HCT116 (cell line): ENCODE results near the gene ZAP70. TPM values are rescaled to one million over a fixed set of nuclear protein-coding genes. Genes with fewer than 3 reads are reported as not detected.

Experiments
- ATAC-seq: fragments of 200-7000 bp; cut with Tn5 transposase; 2 replicates; pipeline ENCODE4 v1.9.1; 2020; ENCODE audit warnings: mild to moderate bottlenecking, moderate library complexity
- BruUV-seq: library from RNA; stranded (reverse); fragments of 400-500 nt; replicated peaks from 2 replicates; lab custom pipeline; 2021; lab: Mats Ljungman, UMichigan
- CTCF ChIA-PET: fragments of 300-600 bp; sonication (Branson Sonifier 250); formaldehyde crosslinking; loops from one replicate; lab custom pipeline; 2021; ENCODE audit warnings: antibody characterized with exemption; lab: Charles Lee
- POLR2A ChIA-PET: fragments of 300-600, 350-600 bp; sonication (Branson Sonifier 250); formaldehyde crosslinking; loops from one replicate; lab custom pipeline; 2021; ENCODE audit warnings: antibody characterized with exemption; lab: Charles Lee
- RAD21 ChIA-PET, 2 experiments: fragments of 300-600 bp; sonication (Branson Sonifier 250); formaldehyde crosslinking; loops; one replicate each; lab custom pipeline; 2023; ENCODE audit warnings: low total read pairs in 2 of 2; ENCODE audit not compliant: uncharacterized antibody in 2 of 2, unreplicated experiment in 2 of 2, low non-redundant PET in 1 of 2; lab: Charles Lee
- DNase-seq: peaks from one replicate; pipeline ENCODE4 v3.0.0-alpha.2; 2010; ENCODE audit warnings: low read depth, low spot score
- H2AFZ ChIP-seq: fragments of 200-600 bp; shearing (Covaris generic), sonication (generic); 2 replicates; pipeline ENCODE4 v1.6.1; 2017; ENCODE audit warnings: low read depth, mixed run types, mixed read lengths, antibody characterized with exemption, low read length; ENCODE audit not compliant: poor library complexity, severe bottlenecking
- H3K27ac ChIP-seq: 2 replicates; pipeline ENCODE4 v1.5.1; 2012; ENCODE audit warnings: low read depth, low read length
- H3K27me3 ChIP-seq: fragments of 200-600 bp; sonication (generic); 2 replicates; pipeline ENCODE4 v1.6.1; 2016; ENCODE audit warnings: mixed run types, low read length, mixed read lengths; ENCODE audit not compliant: insufficient read depth
- H3K36me3 ChIP-seq, 2 experiments: fragments of 200-500 bp in 1 of 2; fragments of 200-600 bp in 1 of 2; sonication (Bioruptor generic) in 1 of 2; sonication (generic) in 1 of 2; 2 replicates each; pipeline versions ENCODE4 v1.5.1 to v1.6.1; 2014 to 2016; ENCODE audit warnings: low read length in 2 of 2, inconsistent platforms in 1 of 2, mixed read lengths in 1 of 2, mixed run types in 1 of 2; ENCODE audit not compliant: insufficient read depth in 2 of 2, control insufficient read depth in 1 of 2
- H3K4me1 ChIP-seq, 2 experiments: fragments of 200-600 bp in 1 of 2; sonication (generic) in 1 of 2; 2 replicates each; pipeline versions ENCODE4 v1.5.1 to v1.6.1; 2012 to 2017; ENCODE audit warnings: low read length in 2 of 2, inconsistent platforms in 1 of 2, mild to moderate bottlenecking in 1 of 2, mixed read lengths in 1 of 2, mixed run types in 1 of 2, moderate library complexity in 1 of 2; ENCODE audit not compliant: insufficient read depth in 2 of 2, control insufficient read depth in 1 of 2
- H3K4me2 ChIP-seq: fragments of 200-600 bp; sonication (generic); 2 replicates; pipeline ENCODE4 v1.6.1; 2017; ENCODE audit warnings: mixed run types, low read length, mixed read lengths
- H3K4me3 ChIP-seq, 2 experiments: fragments of 200-600 bp in 1 of 2; sonication (generic) in 1 of 2; replicated peaks in 1 of 2; 2 replicates each; pipeline ENCODE4 v1.5.1; 2011 to 2016; ENCODE audit warnings: low read length in 2 of 2, control low read depth in 1 of 2, low read depth in 1 of 2, mild to moderate bottlenecking in 1 of 2, mixed read lengths in 1 of 2, mixed run types in 1 of 2
- H3K79me2 ChIP-seq: fragments of 200-600 bp; sonication (generic); 2 replicates; pipeline ENCODE4 v1.6.1; 2017; ENCODE audit warnings: mild to moderate bottlenecking, mixed run types, low read length, moderate library complexity, mixed read lengths; ENCODE audit not compliant: insufficient read depth
- H3K9ac ChIP-seq: fragments of 200-600 bp; sonication (generic); 2 replicates; pipeline ENCODE4 v1.6.1; 2016; ENCODE audit warnings: low read length, mixed read lengths
- H3K9me2 ChIP-seq: fragments of 200-600 bp; sonication (generic), shearing (Covaris generic); 2 replicates; pipeline ENCODE4 v1.6.1; 2017; ENCODE audit warnings: mixed run types, mild to moderate bottlenecking, moderate library complexity; ENCODE audit not compliant: insufficient read depth
- H3K9me3 ChIP-seq, 2 experiments: fragments of 200-500 bp in 1 of 2; fragments of 200-600 bp in 1 of 2; sonication (Bioruptor generic) in 1 of 2; sonication (generic) in 1 of 2; 2 replicates each; pipeline ENCODE4 v1.6.1; 2014 to 2017; ENCODE audit warnings: low read length in 2 of 2, mixed read lengths in 2 of 2, inconsistent platforms in 1 of 2, low read depth in 1 of 2, mild to moderate bottlenecking in 1 of 2, mixed run types in 1 of 2, moderate library complexity in 1 of 2; ENCODE audit not compliant: control insufficient read depth in 1 of 2, insufficient read depth in 1 of 2
- H4K20me1 ChIP-seq: fragments of 200-600 bp; sonication (generic), shearing (Covaris generic); 2 replicates; pipeline ENCODE4 v1.6.1; 2017; ENCODE audit warnings: mixed run types, mild to moderate bottlenecking, moderate library complexity; ENCODE audit not compliant: insufficient read depth
- CBX3 ChIP-seq: IDR thresholded peaks from 2 replicates; pipeline ENCODE4 v1.6.1; 2012; ENCODE audit warnings: low read depth
- CEBPB ChIP-seq: IDR thresholded peaks from 2 replicates; pipeline ENCODE4 v1.6.1; 2012; ENCODE audit warnings: low read depth
- EGR1 ChIP-seq: IDR thresholded peaks from 2 replicates; pipeline ENCODE4 v1.6.1; 2012; ENCODE audit warnings: low read depth
- EZH2 ChIP-seq: fragments of 200-600 bp; sonication (generic); IDR thresholded peaks from 2 replicates; pipeline ENCODE4 v1.6.1; 2017; ENCODE audit warnings: antibody characterized with exemption, mixed run types
- FOSL1 ChIP-seq: IDR thresholded peaks from 2 replicates; pipeline ENCODE4 v1.6.1; 2012; ENCODE audit warnings: low read depth
- JUND ChIP-seq: IDR thresholded peaks from 2 replicates; pipeline ENCODE4 v1.6.1; 2012
- MAX ChIP-seq: IDR thresholded peaks from 2 replicates; pipeline ENCODE4 v1.6.1; 2012
- POLR2A ChIP-seq: IDR thresholded peaks from 2 replicates; pipeline ENCODE4 v1.7.0; 2011; ENCODE audit warnings: borderline replicate concordance; ENCODE audit not compliant: insufficient read depth, insufficient read length; ENCODE audit errors: extremely low read depth
- POLR2AphosphoS5 ChIP-seq: IDR thresholded peaks from 2 replicates; pipeline ENCODE4 v1.6.1; 2011; ENCODE audit warnings: mild to moderate bottlenecking, low read depth, low read length, moderate library complexity
- REST ChIP-seq: IDR thresholded peaks from 2 replicates; pipeline ENCODE4 v1.6.1; 2012; ENCODE audit warnings: low read depth
- SIN3A ChIP-seq: IDR thresholded peaks from 2 replicates; pipeline ENCODE4 v1.6.1; 2012; ENCODE audit warnings: low read depth
- SRF ChIP-seq: IDR thresholded peaks from 2 replicates; pipeline ENCODE4 v1.6.1; 2012; ENCODE audit warnings: low read depth
- YY1 ChIP-seq: IDR thresholded peaks from 2 replicates; pipeline ENCODE4 v1.6.1; 2011; ENCODE audit warnings: low read length, low read depth, moderate library complexity, mild to moderate bottlenecking; ENCODE audit not compliant: insufficient replicate concordance; ENCODE audit errors: extremely low read depth
- ZBTB33 ChIP-seq: IDR thresholded peaks from 2 replicates; pipeline ENCODE4 v1.6.1; 2011; ENCODE audit warnings: mild to moderate bottlenecking, low read length, moderate library complexity; ENCODE audit not compliant: insufficient replicate concordance; ENCODE audit errors: extremely low read depth
- ZFX ChIP-seq: fragments of 450-650 bp; IDR thresholded peaks from 2 replicates; pipeline ENCODE4 v1.6.1; 2017
- intact Hi-C: fragments of 100-400 bp; cut with micrococcal nuclease; formaldehyde crosslinking; loops from 2 replicates; pipeline ENCODE4 v1.10.0; 2022
- total RNA-seq: library from RNA; stranded (reverse); gene quantifications from one replicate; pipeline ENCODE4 v1.2.1, GENCODE V29; 2021; ENCODE audit not compliant: unreplicated experiment

ZAP70 gene
- total RNA-seq, 1 experiment from 2014 or later = 0.91 TPM

GRCh38 chr2:97747285-97747684 lies 33.9 kb downstream of the ZAP70 start:
- TF ChIP-seq FOSL1 (no peak), POLR2A (no peak), EZH2 (no peak)
- Histone ChIP-seq H3K9me3 (no peaks in the 10 kb centered on the region), H2AFZ (no peak overlapping the region), H3K79me2 (no peaks in the 10 kb centered on the region), H4K20me1 (no peaks in the 10 kb centered on the region), H3K36me3 (no peaks in the 10 kb centered on the region), H3K4me3 (no peak overlapping the region), H3K4me2 (no peak overlapping the region), H3K27ac (no peak overlapping the region), H3K9me2 (no peaks in the 10 kb centered on the region), H3K9ac (no peak overlapping the region), H3K4me1 (peaks cover 0 to 10% of the 10 kb centered on the region in 2 experiments; a peak in 2 of 4 replicates), H3K27me3 (no peaks in the 10 kb centered on the region)
- DNase-seq (no peak), ATAC-seq (no peak)
- ChIA-PET POLR2A (interaction anchor here (0.7 kb wide), 1 partner anchor 70 kb away, joined by 3 read pairs; no protein-coding TSS in a partner anchor), CTCF (interaction anchor here (0.7 kb wide), 1 partner anchor 603 kb away, joined by 3 read pairs; no protein-coding TSS in a partner anchor), RAD21 (no interaction called here)
- intact Hi-C loops = no loop called here
- BruUV-seq = no TSS peak

- Histone ChIP-seq H3K4me1 (peaks cover 0 to 7% of the 10 kb centered on the region in 2 experiments; a peak in 1 of 4 replicates), H3K27ac (no peak overlapping the region), H3K4me3 (no peak overlapping the region), H4K20me1 (no peaks in the 10 kb centered on the region), H2AFZ (no peak overlapping the region), H3K9me2 (no peaks in the 10 kb centered on the region), H3K4me2 (no peak overlapping the region), H3K9ac (no peak overlapping the region), H3K36me3 (no peaks in the 10 kb centered on the region), H3K79me2 (no peaks in the 10 kb centered on the region), H3K27me3 (no peaks in the 10 kb centered on the region), H3K9me3 (no peaks in the 10 kb centered on the region)
- ATAC-seq (no peak), DNase-seq (no peak)
- TF ChIP-seq SRF (no peak), ZBTB33 (no peak), EZH2 (no peak), JUND (no peak), EGR1 (no peak), CBX3 (no peak), POLR2AphosphoS5 (no peak), CEBPB (no peak), MAX (no peak), POLR2A (no peak), YY1 (no peak), SIN3A (no peak), ZFX (no peak), REST (no peak)
- no TSS peak for BruUV-seq
- intact Hi-C loops = no loop called here
- ChIA-PET CTCF (interaction anchor here (0.7 kb wide), 1 partner anchor 602 kb away, joined by 3 read pairs; no protein-coding TSS in a partner anchor), POLR2A (interaction anchor here (0.7 kb wide), 1 partner anchor 69 kb away, joined by 3 read pairs; no protein-coding TSS in a partner anchor), RAD21 (no interaction called here)
Measured at GRCh38 chr2:97747716-97748115, 34.3 kb downstream of the ZAP70 start.
